HK-2 (cell line): ENCODE measurements around the gene RABL2B.

Experiments used
- DNase-seq: peaks from one replicate; pipeline ENCODE4 v3.0.0-alpha.2; 2018; ENCODE audit not compliant: unreplicated experiment

RABL2B gene

DNA sequence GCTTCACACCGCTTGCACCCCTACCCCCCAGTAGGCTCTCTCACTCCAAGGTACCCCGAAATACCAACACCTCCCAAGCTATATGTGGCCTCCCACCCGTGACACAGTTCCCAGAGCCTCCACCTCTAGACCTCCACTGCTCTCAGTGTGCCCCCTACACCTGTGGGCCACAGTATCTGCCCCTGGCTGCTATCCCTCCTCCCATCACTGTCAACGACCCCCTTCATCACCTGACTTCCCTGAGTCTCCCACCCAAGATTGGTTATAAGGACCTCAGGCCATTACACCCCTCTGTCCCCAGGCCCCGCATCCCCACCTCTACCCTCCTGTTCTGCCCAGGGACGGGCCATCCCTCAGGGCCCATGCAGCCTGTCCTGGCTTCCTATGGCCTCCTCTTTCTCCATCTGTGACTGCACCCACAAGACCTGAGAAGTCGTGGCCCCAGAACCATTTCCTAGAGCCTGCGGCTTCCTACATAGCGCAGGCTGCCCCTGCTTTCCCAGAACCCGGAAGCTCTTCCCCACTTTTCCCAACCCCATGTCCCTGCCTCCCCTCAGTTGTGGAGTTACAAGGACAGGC lies 44.7 kb downstream of the RABL2B start:
- no peak for DNase-seq

- no peak for DNase-seq
Observed at GRCh38 chr22:50737728-50738648, 45.4 kb downstream of the RABL2B start, which contains the start of gene ACR. Gene ACR, plus strand, starts transcription at chr22:50738204. Its CDS starts 32 bp downstream, at chr22:50738236.

DNA sequence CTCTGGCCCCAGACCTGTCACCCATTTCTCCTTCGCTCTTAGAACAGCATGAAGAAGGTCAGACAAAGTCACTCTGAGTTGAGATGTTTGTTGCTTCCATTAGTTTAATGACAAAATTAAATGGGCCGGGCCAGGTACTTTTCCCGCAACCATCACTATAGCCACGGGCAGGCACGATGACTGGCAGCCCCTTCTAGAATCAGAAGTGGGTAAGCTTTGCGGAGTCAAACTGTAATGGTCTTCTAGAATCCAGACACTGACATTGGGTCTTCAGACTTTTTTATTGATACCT lies 47.8 kb downstream of the RABL2B start:
- DNase-seq = no peak

DNA sequence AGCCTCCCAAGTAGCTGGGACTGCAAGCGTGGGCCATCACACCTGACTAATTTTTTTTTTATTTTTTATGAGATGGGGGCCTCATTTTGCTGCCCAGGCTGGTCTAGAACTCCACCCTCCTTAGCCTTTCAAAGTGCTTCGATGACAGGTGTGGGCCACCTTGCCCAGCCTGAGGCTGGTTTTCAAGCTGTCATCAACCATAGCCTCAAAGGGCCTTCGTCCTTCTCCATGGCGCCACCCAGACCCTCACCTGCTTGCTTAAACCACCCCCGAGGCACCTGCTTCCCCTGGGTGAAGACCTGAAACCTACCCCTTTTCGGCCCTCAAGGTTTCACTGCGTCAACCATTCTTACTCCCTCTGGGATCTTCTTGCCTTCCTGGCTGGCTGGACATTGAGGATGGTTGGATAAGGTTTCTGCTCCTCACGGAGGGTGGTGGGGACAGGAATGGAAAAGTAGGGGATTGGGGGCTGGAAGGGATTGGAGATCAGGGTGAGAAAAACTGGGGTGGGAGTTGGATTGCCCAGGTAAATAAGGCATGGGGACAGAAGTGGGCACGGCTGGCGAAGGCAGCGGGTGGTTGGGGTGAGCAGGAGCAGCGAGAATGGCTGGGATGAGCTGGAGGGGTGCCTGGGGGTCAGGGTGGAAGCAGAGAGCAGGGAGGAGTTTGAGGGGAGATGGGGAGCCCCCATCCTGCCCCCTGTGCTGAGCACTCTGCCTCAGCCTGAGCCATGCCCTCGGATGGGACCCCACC lies 48.3 kb downstream of the RABL2B start:
- DNase-seq = no peak

DNA sequence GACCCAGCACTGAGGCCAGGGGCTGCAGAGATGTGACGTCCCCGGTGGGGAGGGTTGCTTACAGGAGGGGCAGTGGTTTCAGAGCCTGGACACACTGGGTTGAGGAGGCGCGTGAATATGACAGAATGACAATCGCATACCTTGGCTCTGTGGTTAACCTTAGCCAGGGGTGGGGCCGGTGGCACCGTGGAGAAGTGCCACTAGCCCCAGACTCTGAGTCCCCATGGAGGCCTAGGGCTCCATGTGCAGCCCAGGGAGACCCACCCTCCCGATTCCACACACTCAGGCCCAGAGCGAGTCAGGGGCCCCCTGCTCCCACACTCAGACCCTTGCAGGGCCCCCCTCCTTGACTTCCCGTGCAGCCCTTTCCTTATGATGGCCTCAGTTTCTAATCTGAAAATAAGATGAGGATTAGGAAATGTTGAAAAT lies 49.1 kb downstream of the RABL2B start:
- DNase-seq = no peak

DNA sequence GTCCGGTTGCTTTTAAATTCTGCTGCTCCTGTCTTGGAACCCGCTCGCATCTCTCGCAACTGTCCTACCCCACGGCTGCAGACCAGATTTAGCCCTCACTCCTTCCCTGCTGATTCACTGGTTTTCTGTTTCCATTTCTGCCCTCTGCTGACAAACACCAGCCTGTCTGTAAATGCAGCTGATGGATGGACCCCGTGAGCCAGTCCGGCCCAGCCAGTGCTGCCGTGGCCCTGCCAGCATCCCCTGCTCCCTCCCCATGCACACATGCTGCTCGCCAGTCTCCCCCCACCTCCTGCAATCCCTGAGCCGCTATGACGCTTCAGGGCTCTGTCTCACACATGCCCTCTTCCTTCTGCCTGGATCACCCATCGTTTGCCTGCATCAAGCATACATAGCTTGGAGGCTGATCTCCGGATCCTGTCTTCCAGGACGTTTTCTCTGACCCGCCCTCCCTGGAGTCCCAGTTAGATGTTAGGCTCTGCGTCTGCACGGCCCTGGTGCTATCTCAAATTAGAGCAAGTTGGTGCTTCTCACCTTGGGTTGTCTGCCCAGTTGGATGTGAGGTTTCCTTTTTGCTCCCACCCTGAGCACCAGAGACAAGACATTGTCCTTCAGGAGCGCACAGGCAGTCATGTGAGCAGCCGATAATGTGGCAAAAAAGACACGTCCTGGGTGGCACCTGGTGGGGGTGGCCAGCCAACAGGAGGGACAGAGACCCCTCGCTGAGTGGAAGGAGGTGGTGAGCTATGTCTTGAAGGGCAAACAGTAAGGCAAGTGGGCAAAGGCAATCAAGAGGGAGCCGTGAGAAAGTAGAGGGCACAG lies 49.7 kb downstream of the RABL2B start:
- no peak for DNase-seq

DNA sequence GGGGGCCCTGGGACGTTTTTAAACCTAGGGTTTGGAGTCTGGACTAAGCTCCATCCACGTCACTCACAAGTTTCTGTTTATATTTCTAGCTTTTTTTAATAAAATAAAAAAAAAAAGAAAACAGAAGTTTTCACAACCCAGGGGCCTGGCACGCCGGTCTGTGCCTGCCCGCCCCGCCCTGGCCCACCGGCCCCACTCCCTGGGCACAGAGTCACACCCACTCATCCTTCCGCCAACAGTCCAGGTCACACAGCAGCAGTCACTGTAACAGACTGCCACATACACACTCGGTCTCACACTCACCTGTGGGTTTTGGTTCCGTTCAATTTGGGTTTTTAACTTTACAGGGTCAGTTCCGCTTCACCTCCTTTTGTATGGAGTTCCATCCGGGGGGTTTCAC lies 50.8 kb downstream of the RABL2B start:
- DNase-seq = no peak

DNA sequence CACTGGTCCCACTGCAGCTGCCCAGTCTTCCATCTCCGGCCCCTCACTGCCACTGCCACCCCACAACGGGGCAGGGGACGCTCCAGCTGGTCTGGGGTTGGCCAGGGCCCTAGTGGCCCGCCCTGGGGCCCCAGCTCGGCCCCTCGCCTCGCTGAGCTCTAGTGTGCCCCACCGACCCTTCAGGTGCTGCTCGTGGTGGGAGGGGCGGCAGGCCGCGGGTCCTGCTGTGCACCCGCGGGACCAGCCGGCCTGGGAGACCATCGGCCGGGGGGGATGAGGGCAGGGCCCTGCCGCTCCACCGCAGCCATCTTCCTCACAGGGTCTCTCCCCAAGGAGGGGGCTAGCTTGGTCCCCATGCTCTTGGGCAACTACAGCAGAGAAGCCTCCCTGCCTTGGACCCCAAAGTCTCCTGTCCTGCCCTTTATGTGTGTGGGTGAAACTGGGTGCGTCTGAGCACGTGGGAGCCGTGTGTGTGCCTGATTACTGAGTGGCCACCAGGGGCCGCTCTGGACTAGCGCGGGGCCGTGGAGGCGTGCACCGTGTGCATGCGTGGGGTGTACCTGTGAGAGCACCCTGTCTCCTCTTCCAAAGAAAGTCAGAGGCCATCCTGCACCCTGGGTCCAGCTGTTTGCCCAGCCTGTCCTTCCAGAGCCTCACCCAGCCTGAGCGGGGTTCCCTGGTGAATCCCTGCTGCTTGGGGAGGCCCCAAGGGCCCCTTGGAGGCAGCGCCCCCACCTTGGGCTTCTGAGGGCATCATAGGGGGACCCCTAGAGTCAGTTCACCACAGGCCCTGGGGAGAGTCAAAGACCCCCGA lies 51.4 kb downstream of the RABL2B start:
- peak; percentile 19 for DNase-seq

GRCh38 chr22:50730941-50731661 lies 52.3 kb downstream of the RABL2B start:
- DNase-seq = no peak

DNA sequence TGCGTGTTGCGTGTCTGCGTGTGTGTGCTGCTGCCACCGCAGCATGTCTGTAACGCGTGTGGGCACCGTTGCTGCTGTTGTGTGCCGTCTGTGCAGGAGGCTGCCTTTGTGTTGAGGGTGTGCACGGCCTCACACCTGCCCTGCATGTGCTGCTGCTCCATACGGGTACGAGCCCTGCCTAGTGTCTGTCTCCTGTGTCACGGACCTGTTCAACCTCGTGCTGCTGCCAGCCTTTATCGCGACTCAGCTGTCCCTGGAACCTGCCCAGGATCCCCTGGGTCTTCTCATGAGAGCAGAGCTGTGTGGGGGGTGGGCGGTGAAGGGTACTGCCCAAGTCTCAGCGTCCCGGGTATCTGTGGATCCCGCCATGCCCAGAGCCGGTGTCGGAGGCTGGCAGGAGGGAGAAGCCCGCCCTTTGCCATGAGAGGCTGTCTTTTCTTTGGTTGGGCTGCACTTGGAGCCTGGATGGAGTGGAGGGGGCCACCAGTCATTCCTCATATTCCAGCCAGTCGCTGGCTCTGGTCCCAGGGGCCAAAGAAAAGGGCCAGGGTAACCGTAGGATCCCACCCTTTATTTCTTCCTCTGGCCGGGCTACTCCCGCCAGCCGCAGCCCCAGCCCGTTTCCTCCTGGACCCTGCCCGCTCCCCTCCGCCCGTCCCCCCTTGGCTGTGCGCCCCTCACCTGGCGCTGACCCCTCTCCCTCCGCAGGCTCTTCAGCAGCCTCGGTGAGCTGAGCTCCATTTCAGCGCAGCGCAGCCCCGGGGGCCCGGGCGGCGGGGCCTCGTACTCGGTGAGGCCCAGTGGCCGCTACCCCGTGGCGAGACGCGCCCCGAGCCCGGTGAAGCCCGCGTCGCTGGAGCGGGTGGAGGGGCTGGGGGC lies 53.2 kb downstream of the RABL2B start:
- no peak for DNase-seq

GRCh38 chr22:50729391-50730012 lies 53.9 kb downstream of the RABL2B start:
- DNase-seq = no peak

DNA sequence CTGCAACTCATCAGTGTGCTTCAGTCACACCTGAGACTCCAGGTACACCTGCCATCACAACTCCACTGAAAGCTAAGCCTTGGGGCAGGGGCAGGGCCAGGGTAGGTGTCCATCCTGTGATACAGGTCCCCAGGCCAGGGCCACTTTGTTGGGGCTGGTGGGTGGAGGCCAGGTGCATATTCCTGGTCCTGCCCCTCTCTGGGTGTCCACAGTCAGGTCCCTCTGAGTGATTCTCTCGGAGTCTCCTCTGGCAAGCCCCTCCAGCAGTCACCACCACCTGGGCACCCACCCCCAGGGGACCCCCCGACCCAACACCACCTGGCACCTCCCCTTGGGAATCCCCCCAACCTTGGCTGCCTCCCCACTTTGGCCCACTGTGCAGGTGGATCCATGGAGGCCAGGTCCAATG lies 54.9 kb downstream of the RABL2B start:
- DNase-seq = no peak

DNA sequence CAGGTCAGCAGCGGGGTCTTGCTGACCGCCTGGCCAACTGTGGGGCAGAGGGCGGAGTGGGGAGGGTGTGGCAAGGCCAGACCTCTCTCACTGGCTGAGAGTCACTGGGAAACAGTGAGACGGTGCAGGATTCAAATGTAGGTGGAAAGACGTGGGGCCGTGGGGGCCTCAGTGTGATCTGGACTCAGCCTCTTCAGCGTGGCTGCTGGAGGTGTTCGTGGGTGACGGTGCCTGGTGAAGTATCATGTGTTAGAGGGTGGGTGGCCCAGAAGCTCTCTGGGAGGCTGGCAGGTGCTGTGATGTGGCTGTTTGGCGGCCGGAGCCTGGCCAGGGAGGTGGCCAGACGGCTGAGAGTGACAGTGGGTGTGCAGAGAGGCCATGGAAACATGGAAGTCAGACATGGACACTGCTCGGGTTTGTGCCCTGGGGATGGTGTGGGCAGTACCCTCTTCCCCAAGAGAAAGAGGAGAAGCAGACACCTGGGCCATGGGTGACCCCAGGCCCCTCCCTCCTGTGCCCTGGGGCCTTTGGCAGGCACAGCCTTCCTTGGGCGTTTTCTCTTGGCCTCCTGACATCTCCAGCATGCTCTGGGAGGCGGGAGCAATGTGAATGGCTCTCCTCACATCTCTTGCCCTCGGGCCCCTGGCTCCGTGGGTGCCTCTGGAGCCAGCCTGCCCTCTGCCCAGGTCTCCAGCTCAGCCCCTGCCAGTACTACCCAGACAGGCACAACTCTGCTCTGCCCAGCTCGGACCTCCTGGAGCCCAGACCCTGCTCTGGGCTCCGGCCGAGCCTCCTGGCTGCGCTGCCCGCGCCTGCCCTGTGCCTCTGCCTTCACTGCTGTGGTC lies 55.5 kb downstream of the RABL2B start:
- no peak for DNase-seq

GRCh38 chr22:50726643-50727340 lies 56.6 kb downstream of the RABL2B start:
- no peak for DNase-seq

GRCh38 chr22:50725597-50725996 lies 57.8 kb downstream of the RABL2B start:
- DNase-seq = no peak

DNA sequence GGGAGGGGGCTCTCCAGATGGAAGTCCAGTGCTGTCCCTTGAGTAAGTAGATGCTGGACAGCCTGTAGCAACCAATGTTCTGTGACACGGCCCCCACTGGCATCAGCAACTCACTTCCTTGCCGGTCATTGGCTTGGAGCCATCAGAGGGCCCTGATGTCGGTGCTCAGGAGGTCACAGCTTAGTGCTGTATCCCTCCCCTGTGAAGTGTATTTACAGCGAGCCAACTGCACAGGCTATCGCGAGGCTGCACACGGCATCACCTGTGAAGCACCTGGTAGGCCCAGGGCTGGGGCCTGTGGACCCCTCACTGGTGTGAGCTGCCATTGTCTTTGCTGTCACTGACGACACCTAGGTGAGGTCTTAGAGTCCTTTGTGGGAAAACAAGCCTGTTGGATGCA lies 58.8 kb downstream of the RABL2B start:
- no peak for DNase-seq

DNA sequence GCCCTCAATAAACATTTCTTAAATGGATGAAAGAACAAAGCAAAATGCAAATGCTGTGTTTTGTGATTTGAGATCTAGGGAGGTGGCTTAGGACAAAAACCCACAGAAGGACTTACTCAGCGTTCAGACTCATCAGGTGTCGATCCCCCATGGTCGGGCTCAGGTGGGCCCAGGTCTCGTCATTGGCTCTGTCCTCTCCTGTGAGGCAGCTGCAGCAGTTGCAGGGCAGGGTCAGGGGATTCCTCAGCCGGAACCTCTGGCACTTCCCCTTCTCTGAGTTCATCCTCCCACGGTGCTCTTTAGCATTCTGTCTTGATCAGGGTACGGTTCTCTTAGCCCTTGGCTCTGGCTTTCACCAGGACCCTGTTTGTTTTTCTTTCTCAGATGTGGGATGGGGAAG lies 59.4 kb downstream of the RABL2B start:
- no peak for DNase-seq
